Right kidney (tissue), 1 donor: ENCODE results near the gene CXorf58.
A peak's percentile ranks its signal among the peaks of the same experiment; 100 is the strongest.

Source experiments
- DNase-seq: peaks from one replicate; pipeline ENCODE4 v3.0.0-alpha.2; 2016

The CXorf58 gene

DNA sequence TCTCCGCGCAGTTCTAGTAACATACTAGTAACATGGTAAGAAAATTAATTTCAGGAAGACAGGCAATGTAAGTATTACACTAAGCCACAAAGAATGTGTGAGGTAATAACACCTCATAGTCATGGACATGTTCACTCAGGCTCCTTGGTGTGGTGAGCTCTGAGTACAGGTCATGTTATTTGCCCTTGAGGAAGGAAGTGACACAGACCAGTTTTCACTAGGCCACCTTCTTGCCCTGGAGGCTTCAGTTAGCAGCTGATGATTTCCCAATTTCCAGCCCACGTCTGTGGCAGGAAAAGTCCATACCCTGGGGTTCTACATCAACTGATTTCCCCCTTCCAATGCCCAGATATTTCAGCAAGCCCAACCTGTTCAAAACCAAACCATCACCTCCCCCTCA is 6.7 kb upstream of the CXorf58 start:
- DNase-seq, result no peak

DNA sequence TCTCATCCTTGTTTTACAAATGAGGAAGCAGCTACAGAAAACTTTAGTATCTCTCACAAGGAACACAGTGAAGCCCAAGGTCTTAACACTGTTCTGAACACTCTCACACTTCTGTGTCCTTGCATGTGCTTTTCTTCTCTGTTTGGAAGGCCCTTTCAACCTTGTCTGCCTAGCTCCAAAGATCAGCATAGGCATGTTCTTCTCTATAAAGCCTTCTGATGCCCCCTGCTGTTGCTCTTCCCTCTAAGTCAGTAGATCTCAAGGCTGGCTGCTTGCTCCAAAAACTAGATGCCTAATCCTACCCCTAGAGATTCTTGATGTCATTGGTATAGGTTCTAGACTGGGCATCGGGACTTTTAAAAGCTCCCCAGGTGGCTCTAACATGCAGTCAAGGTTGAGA is 6.0 kb upstream of the CXorf58 start:
- DNase-seq, result peak; percentile 23

DNA sequence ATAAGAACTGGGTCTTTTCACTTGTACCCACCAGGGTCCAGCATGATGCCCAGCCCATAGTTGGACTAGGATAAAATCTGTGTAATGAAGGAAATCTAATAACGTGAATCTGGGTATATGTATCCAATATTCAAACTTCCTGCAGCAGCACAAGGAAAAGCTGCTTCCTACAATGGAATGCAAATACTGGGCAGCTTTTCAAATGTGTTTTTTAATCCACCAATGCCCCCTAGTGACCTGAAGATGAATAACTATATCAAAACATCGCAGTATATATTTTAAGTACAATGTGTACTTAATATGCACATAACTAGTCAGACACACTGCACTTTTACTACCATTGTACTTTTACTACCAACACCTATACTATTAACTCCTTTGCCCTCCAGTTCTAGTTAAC is 5.4 kb upstream of the CXorf58 start:
- peak; percentile 23 for DNase-seq

DNA sequence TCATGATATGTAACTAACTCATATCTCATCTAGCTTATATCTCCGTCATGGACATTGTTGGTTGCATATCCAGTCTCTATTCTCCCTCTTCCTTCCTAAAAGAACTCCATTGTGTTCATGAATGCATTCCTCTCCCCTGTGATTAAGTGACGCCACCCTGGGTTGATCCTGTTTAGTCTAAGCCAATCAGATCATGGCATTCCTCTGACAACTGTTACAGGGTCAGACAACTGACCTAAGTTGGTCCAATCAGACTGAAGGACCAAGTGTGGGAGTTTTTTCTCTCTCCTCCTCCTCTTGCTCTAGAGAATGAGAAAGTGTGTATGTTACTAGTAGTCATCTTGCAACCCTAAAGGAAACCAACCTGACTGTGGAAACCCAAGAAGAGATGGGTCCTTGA is 3.7 kb upstream of the CXorf58 start:
- no peak for DNase-seq

DNA sequence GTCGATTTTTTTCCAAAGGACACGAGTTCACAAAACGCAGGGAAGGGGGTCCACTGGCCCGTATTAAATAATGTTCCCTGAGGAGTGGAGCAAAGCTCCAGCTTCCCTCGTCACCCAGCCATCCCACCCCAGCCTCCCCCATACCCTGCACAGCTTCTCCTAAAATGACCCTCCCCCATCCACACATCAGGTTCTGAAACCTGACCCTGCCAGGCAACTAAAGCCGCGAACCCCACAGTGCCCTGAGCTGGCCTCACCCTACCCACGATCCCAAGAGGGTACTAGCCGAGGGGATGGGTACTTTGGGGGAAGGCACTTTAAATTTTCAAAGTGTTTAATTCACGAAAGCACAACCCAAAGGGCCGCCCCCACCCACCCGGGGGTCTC is 702 bp upstream of the CXorf58 start:
- no peak for DNase-seq

DNA sequence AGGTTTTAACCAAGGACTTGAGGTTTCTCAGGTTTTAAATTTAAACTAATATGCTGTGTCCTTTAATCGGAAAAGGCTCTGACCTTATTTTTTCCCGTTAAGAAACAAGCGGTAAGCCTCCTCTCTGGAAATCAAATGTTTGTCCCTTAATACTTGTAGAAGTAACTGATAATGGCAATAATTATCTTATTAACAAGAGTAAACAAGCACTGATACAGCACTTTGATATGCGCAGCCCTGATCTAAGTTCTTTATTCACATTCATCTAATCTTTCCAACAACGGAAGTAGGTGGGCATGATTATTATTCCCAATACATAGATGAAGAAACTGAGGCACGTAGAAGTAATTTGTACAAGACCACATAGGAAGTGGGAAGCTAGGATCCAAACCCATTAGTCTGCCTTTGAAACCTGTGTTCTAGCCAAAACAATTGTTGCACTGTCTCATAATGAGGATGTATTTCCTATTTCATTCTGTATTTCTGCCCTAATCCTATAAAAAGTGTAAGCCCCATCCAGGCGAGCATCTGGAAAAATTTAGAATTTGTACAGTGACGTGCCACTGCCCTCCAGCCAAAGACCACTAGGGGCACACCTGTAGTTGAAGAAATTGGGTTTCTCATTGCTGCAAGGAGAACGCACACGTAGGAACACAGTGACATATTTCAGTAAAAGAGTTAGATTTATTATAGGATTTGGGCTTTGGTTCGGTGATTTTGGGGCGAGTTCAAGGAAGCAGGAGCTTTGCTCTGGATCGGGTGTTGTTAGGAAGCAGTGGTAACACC is 606 bp downstream of the CXorf58 start:
- DNase-seq, result no peak

DNA sequence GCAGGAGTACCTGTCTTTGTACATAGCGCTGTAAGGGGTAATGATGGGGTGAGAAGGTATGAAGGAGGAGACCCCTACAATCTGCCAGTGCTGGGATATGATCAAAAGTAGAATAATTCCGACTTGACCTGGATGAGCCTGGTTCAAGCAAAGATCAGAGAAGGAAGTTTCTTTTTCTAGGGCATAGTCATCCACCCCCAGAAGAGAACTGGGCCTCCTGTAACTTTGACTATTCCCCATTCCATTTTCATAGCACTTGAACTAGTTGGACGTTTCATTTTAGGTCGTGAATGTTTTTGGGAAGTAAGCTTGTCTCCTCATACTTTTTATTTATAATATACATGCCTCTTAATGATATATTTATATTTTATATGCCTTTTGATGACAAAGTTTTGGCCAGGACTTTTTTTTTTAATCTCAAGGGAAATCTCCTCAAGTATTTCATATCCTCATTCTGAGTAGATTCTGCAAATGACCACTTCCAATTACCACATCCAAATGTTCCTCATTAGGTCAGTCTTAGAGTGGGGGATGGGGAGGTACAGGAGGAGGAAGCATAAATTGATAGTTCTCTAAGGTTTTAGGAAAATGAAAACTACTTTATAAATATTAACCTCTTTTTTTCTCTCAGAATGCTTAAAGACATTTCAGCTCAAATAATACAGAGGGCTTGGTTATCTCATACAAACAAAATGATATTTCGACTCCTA is 3.5 kb downstream of the CXorf58 start:
- DNase-seq, result no peak

DNA sequence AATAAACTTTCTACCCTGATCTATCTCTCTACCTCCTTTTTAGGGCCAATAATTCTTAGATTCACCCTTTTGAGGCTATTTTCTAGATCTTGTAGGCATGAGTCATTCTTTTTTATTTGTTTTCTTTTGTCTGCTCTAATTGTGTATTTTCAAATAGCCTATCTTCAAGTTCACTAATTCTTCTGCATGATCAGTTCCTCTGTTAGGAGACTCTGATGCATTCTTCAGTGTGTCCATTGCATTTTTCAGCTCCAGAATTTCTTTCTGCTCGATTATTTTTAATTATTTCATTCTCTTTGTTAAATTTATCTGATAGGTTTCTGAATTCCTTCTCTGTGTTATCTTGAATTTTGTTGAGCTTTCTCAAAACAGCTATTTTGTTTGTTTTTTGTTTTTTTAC is 11.3 kb downstream of the CXorf58 start:
- DNase-seq, result no peak

DNA sequence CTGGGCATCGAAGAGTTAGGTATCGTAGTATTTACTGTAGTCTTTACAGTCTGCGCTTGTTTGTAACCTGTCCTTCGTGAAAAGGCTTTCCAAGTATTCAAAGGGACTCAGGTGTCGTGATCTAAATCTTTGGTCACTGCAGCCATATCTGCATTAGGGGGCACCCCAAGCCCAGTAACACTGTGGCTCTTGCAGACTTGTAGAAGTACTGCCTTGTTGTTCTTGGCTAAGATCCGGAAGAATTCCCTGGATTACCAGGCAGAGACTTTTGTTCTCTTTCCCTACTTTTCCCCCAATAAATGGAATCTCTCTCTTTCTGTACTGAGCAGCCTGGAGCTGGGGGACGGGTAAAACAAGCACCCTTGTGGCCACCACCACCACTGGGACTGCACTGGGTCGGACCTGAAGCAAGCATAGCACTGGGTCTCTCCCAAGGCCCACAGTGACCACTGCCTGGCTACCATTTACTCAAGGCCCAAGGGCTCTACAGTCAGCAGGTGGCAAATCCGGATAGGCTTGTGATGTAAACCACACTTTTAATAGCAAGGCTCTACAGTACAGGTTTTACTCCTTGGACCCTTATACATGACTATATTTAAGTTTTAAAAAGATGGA is 12.0 kb downstream of the CXorf58 start:
- no peak for DNase-seq

DNA sequence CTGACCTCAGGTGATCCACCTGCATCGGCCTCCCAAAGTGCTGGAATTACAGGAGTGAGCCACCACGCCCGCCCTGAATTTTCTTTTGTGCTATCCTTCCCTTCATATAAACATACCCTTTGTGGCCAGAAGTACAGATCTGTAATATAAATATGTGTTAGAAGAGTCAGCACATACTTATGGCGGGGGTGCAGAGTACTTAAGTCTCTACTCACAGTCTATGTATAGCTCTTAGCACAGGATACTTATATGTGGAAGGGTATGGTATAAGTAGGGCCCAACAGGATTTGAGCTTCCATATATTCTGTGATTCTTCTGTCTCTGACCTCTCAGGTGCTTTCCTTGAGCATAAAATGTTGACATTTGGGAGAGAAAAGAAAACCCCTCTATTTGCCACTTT is 18.2 kb downstream of the CXorf58 start:
- no peak for DNase-seq

DNA sequence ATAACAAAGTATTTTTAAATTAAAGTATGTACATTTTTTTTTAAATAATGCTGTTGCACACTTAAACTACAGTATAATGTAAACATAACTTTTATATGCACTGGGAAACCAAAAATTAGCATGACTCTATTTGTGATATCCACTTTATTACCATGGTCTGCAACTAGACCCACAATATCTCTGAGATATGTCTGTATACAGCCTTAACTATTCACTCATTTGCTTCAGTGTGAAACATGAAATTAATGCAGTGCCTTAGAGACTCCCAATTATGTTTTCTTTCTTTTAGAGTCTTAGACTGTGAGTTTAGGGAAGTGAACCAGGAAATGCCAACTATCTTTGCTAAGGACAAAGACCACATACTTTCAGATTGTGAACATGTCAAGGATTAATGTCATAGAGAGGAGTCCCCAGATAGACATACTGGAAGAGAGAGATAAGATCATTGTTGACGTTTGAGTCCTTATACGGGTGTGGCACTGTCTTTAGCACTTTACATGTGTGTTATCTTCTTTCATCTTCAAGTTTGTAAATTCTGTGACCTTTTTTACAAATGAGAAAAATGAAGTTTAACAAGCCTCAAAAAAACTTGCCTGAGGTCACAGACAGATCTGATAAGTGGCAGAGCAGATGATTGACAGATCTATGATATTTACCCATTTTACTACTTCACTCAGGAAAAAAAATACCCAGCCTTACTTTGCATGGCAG is 23.2 kb downstream of the CXorf58 start:
- DNase-seq, result no peak

DNA sequence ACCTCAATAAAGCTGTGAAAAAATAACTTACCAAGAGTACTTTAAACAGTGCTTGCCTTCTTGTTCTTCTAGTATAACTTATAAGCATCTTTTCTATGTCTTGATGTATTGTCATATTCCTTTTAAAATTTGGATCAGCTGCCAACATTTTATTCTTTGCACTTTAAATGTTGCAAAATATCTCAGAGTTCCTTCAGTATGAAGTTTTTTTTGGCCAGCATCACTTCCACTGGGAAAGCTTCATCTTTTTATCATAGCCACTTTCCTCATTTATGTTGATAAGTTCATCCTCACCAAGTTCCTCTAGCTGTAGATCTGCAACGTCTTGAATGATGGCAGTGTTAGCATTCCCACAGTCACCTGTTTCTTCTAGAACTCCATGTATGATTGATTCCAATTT is 24.2 kb downstream of the CXorf58 start:
- no peak for DNase-seq

DNA sequence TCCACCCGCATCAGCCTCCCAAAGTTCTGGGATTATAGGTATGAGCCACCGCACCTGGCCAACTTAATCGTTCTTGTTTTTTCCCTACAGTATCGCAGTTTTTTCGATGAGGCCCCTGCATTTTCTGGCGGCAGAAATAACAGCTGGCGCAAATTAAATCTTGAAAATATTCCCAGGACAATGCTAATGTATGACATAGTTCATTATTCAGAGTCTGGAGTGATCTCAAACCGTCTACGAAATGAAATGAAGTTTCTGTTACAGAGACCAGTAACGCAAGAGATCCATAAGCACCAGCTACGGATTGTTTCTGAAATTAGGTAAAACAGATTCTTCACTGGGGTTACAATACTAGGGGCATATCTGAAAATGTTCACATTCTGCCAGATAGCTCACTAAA is 27.3 kb downstream of the CXorf58 start:
- DNase-seq, result no peak

DNA sequence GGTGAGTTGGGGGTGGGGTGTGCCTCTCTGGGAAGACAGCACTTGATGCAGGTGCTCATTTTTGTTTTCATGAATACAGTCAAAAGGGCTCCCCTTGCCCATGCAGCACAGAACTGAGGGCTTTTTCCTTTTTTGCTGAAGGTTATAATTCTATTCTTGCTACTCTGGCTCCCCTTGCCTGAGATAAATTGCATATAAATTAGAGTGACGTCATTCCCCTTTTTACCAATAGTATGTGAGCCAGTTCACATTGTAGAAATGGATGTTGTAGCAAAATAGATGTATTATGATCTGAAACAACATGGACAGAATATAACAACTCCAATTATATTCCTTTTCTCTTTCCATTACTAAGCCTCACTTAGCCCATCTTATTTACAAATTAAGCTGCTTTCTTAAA is 28.4 kb downstream of the CXorf58 start:
- DNase-seq, result no peak

DNA sequence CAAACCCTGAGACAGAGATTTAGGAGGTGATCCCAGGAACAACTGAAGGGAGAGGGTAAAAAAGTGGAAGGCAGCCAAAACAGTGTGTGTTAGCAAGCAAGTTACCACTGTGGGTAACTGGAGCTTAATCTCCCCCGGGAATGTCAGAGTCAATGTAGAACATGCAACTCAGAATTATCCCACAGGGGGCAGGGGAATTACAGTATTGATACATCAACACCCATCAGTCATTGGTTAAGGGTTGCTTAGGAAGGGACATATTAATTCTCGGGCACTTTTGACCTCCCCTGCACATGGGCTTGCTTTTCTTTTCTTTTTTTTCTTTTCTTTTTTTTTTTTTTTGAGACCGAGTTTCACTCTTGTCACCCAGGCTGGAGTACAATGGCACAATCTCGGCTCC is 29.3 kb downstream of the CXorf58 start:
- no peak for DNase-seq

DNA sequence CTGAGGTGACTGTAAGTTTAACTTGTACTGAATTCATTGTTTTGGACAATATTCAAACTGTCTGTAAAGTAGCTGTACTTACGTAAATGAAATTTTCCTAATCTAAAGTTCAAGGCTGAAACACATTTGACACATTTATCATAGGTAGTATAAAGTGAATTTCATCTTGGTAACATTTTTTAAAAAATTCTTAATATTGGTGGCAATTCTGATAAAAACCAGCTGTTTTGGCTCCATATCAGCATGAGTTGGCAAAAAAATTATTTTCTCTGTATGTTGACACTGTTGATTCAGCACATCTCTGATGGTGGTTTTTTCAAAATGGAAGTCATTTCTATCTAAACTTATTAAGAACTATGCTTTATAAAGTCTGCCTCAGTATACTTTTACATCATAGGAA is 30.9 kb downstream of the CXorf58 start:
- DNase-seq, result no peak

DNA sequence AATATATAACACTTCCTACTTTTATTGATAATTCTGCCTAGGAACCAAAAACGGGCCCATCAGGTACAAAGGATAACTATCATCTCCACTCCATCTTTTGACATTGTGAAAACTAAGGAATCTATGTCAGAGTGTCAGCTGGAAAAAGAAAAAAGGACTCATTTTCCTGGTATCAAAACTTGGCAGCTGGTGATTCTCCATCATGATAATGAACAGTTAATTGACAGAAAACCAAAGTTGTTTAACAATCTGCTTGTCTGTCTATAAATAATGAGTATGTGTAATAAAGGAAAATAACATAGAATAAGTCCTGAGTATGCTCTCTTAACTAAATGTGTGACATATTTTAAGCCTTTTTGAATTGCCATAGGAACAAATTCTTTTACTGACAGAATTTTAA is 31.4 kb downstream of the CXorf58 start:
- DNase-seq, result no peak

DNA sequence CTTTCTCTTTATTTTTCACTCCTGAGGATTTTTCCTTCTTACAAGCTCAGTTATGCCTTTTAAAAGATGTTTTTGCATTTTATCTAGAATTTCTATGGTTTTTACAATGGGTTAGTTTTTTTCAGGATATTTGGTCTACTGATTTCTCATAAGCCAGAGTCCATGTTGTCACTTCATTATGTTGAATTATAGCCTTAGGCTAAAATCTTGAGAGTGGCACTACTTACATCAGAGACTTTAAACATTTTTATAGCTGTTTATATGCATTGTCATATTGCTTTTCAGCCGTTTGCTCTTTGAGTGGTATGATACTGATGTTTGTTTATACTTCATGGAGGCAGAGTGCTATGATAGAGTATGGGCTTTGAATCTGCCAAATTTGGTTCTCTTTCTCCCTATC is 36.4 kb downstream of the CXorf58 start:
- DNase-seq, result no peak

DNA sequence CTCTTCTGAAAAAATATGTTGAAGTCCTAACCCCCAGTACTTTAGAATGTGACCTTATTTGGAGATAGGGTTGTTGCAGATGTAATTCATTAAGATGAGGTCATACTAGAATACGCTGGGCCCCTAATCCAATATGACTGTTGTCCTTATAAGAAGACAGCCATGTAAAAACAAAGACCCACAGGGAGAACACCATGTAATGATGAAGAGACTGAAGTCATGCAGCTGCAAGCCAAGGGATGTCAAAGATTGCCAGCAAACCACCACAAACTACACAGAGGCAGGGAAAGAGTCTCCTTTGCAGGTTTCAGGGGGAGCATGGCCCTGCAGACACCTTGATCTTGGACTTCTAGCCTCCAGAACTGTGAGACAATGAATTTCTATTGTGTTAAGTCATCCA is 37.4 kb downstream of the CXorf58 start:
- no peak for DNase-seq

DNA sequence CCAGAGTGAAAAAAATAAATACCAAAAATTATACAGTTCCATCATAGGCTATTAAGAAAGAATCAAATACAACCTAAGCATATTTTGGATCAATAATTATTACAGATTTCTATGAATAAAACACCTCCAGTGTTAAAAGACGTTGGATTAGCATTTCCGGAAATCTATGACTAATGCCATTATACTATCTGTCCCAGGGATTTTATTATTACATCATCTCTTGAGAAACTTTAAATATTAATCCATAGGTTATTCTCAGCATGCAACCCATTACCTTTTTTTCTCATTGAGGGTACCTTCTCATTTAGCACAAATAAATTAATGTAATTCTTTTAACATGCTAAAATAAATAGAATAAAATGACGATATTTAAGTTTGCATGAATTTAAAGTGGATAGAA is 44.6 kb downstream of the CXorf58 start:
- DNase-seq, result no peak

DNA sequence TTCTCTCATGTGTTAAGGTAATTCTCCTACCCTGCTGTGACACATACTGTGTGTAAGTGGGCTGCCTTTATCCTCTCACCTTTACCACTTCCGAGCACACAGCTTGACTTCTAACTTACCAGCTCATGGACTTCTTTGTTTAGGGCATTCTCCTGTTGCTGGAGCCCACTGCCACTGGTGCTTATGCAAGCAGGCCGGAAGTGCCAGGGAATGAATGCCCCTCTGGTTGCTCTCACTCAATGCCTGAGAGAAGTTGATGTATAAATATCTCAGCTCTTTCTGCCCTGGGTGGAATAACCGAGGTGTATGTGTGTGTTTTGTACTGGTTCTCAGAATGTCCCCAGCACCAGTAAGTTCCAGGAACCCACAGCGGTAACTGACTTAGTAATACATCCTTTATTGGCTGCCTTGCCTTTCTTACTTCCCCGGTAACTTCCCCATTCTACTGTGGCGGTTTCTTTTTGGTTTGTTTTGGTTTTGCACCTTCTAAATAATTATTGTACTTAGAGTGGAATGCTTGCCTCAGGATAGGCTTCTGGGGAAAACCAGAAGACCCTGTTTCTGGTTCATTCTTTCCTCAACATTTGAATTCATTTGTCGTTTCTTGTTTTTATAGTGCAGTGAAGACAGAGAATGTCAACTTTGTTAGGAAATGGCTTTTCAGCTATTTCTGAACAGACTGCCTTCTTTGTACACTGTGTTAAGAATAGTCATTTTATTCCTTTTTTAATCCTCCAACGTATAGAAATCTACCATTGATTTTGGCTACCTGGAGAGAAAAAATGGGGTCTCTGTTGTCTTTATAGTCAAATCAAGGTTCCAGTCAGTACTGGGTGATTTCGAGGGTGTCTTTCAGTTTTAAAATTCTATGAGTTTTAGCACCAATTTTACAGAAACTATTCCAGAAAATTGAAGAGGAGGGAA is 45.4 kb downstream of the CXorf58 start:
- no peak for DNase-seq

DNA sequence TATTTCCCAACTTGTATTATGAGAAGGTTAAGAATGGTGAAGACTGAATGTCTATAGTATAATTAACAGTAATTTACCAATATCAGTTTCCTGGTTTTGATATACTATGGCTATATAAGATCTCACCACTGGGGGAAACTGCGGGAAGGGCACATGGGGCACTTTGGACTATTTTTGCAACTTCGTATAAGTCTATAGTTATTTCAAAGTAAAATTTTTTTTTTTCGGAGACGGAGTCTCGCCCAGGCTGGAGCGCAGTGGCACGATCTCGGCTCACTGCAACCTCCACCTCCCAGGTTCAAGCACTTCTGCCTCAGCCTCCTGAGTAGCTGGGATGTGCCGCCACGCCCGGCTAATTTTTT is 46.1 kb downstream of the CXorf58 start:
- DNase-seq, result no peak
